GM18861 (cell line): ENCODE results near the gene FXYD7.
"Not testable (repeated sequence)": the region's sequence is repeated elsewhere in the genome, so short reads cannot be mapped to it uniquely, and the experiment has no call there.

Experiments used
- ATAC-seq: cut with Tn5 transposase; IDR thresholded peaks from one replicate; pipeline ENCODE4 v1.9.1; 2021; ENCODE audit not compliant: unreplicated experiment

Gene FXYD7

DNA sequence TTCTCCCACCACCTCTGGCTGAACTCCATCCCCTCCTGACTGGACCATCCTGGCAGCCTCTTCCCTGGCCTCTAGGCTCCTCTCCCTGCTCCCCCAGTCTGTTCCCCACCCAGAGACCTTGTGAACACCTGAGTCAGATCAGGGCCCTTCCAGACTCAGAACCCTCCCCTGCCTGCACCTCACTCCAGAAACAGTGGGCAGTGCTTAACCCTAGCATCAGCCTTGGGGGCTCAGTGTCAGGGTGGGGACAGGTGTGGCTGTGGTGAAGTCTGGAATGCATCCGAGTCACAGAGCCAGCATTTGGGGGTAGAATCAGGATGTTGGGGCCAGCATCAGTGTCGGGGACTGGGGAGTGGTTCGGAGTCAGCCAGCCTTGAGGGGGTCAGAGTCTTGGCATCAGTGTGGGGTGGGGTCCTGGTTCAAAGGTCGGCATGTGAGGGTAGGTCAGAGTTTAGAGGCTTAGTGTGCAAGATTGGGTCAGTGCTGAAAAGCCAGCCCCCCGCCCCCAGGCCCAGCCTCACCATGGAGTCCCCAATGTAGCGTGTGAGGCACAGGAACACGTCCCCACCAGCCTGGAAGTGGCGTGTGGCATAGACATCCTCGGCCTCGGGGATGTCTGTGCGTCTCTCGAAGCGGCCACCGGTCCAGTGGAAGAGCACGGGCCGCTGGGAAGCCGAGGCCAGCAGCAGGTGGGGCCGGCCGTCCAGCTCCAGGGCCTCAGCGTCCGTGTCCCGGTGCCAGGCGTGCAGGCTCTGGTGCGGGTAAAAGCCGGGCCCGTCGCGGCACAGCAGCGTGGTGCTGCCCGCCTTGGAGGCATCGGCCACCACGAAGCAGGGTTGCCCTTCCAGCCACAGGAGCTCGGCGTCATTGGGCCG, 17.1 kb upstream of the FXYD7 start:
- ATAC-seq, result no peak

GRCh38 chr19:35126624-35126959, 16.5 kb upstream of the FXYD7 start:
- no peak for ATAC-seq

DNA sequence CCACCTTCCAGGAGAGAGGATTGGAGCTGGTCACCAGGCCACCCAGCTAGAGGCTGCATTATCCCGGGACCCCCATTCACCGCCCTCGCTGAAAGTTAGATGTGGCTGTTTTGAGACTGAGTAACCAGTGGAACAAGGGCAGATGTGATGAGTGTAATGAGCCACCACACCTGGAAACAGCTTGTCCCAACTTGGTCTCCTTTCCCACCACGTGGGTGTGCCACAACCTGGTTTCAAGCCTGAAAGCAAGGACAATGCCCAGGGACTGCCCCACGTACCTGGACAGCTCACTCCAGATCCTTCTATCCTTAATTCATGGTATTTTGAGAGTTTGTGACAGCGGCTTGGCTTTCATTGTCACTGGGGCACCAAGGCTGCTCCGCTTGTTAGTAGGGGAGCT, 15.2 kb upstream of the FXYD7 start:
- no peak for ATAC-seq

DNA sequence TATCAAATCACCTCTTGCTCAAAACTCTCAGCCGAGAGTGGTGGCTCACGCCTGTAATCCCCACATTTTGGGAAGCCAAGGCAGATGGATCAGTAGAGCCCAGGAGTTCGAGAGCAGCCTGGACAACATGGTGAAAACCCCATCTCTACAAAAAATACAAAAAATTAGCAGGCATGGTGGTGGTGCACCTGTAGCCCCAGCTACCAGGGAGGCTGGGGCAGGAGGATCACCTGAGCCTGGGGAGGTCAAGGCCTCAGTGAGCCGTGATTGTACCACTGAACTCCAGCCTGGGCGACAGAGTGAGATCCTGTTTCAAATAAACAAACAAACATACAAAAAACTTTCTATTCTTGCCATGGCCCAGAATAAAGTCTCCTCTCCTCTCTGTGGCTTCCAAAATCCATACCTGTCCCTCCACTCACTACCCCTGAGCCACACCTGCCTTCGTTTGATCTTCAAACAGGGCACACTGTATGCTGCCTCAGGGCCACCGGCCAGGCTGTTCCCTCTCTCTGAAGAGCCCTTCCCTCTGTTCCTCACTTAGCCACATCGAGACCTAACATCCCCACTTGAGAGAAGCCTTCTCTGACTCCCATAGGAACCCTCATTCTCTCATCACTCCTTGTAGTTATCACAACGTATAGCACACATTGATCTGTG, 14.5 kb upstream of the FXYD7 start:
- ATAC-seq, result no peak

DNA sequence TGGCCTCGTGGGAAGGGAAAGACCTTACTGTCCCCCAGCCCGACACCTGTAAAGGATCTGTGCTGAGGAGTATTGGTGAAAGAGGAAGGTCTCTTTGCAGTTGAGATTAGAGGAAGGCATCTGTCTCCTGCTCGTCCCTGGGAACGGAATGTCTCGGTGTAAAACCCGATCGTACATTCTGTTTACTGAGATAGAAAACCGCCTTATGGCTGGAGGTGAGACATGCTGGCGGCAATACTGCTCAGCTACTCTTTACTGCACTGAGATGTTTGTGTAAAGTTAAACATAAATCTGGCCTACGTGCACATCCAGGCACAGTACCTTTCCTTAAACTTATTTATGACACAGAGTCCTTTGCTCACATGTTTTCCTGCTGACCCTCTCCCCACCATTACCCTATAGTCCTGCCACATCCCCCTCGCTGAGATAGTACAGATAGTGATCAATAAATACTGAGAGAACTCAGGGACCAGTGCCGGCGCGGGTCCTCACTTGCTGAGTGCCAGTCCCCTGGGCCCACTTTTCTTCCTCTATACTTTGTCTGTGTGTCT, 13.3 kb upstream of the FXYD7 start:
- ATAC-seq, result not testable (repeated sequence)

GRCh38 chr19:35130761-35131720, 12.0 kb upstream of the FXYD7 start:
- no peak for ATAC-seq

GRCh38 chr19:35132254-35132653, 10.8 kb upstream of the FXYD7 start:
- no peak for ATAC-seq

DNA sequence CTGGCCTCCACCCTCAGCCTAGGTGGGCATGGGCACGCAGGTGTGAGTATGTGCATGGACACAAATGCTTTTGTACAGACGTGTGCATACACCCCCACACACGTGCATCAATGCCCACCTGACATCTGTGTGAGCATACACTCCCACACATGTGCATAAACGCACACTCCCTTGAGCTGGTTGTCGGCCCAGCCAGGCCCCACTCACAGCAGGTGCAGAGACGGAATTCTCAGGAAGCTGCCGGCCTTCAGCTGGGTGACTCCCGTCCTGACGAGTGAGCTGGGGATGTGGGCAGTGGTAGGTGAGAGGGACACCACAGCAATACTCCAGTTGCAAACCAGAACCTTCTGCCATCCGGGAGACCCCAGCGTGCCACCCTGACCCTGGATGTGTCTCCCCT, 9.2 kb upstream of the FXYD7 start:
- no peak for ATAC-seq

DNA sequence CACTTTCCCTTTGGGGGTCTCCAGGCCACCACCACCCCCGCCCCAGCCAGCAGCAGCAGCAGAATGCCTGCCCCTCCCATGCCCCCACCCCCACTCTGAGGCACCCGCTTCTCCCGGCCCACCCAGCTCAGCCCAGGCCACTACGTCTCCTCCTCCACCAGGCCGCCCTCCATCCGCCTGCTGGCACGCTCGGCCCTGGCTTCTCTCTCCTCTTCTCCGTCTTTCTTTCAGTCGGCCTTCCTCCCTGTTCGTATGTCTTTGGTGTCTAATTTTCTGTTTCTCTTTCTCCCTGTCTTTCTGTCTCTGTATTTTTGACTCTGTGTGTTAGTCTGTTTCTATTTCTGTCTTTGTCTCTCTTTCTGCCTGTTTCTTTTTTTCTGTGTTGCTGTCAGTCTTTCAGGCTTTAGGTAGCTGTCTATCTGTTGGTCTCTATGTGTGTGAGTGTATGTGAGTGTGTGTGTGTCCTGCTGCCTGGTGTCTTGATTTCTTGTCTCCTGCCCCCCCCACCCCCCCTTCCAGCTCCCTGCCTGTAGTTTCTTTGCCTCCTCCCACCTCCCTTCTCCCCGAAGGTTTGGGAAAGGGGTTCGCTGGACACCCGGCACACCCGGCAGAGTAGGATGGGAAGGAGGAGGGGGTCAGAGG, 8.3 kb upstream of the FXYD7 start, which contains the start of gene LGI4:
TSS of gene LGI4 (minus strand) at position 459 of the 642 bp plus-strand sequence. CDS start at position 80, 379 bp downstream.
- ATAC-seq, result no peak

DNA sequence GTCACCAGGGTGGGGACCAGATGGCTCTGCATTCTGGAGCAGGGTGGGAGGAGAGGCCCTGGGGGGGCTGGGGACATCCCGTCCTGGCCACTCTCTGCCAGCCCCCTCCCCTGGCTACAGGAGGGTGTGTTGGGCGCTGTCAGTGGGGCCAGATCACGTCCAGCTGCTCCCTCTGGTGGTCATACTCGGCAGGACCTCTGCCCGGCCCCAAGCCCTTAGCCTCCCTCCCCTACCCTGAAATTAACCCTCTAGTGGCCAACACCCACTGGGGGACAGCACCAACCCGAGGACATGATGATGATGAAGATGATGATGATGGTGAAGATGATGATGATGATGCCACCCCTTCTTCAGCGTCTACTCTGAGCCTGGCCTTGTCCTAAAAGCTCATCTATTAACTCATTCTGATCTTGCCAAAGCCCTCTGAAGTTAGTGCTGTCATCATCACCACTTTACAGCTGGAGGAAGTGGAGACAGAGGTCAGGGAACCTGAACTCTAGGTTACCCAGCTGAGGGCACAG, 7.6 kb upstream of the FXYD7 start:
- ATAC-seq, result no peak

GRCh38 chr19:35136231-35136630, 6.8 kb upstream of the FXYD7 start:
- ATAC-seq, result no peak

DNA sequence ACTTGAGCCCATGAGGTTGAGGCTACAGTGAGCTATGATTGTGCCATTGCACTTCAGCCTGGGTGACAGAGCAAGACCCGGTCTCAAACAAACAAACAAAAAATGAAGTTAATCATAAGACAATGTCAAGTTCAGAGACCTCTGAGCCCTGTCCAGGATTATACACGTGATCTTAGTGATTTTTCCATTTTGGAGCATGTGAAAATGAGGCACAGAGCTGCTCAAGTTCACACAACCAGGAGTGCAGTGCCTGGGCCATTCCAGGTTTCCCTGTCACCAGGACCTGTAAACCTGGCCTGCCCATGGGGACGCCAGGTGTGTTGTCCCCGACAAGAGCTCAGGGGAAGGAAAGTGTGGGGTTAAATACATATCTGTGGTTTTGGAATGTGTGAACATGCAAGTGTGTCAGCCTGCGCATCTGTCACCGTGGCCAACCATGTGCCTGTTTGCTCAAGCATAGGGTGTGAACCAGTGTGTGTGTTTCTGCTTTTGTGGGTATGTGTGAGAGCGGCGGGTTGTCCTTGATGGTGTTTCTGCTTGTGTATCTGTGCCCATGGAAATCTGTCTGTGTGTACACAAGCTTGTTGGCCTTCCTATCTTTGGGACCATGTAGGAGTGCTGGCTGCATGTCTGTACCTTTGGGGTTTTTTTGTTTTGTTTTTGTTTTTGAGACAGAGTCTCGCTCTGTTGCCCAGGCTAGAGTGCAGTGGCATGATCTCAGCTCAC, 5.9 kb upstream of the FXYD7 start:
- no peak for ATAC-seq

GRCh38 chr19:35138305-35138892, 4.7 kb upstream of the FXYD7 start, which contains the start of gene FXYD1:
Gene FXYD1, plus strand, starts transcription at chr19:35138824. Its CDS starts 1,256 bp downstream, at chr19:35140080.
- no peak for ATAC-seq

DNA sequence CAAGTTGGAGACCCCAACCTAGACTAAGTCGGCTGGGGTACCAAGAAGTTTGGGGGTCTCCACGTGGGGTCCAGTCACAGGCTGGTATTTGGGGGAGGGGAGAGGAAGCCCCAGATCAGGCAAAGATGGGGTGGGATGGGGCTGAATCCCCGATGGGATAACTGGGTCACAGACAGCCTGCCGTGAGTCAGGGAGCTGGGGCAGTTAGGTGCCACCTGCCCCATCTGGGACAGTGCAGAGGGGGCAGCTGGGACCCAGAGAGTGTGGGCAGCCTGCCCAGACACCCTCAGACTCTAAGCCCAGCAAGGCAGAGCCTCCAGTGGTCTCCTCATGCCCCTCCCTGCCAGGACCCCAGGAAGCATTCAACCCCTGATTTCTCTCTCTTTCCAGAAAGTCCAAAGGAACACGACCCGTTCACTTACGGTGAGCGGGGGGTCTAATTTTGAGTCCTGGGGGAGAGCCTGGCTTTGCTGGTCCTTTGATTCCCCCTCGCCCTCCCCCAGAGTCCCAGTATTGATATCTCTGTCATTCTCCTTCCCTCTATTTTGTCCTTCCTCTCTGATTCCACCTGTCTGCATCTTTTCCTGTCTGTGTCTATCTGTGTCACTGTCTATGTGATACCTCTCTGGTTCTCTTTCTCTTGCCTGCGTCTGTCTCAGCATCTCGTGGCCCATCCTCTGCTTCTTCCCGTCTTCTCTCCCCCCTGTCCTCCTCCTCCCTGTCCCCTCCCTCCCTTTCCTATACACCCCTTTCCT, 2.7 kb upstream of the FXYD7 start:
- ATAC-seq, result no peak

GRCh38 chr19:35140962-35141836, 1.9 kb upstream of the FXYD7 start:
- ATAC-seq, result peak; percentile 53

DNA sequence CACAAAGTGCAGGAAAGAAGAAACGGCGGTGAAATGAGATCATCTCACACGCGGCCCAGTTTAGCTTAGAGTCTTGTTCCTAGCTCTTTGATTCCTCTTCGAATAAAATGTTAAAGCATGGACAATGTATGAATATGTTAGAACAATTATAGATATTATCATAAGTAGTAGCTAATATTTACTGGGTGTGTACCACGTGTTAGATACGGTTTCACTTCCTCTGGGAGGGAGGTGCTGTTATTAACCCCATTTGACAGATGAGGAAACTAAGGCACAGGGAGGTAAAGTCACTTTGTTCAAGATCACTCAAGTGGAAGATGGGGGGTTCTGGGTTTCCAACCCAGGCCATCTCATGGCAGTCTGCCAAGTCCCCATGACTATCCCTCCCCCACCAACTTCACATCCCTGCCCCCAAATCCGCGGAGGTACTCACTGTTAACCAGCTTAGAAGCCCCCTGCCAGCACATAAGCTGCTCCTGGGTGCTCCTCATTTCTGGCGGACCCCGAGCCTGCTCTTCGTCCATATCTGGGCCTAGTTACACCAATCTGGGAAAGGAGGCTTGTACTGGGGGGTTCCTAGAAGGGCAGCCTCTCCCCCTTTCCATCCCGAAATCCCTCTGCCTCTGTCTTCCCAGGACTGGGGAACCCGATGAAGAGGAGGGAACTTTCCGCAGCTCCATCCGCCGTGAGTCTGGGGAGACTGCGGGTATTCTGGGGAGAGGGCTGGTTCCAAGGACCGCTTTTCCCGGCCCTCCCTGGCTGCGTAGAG, 1.0 kb upstream of the FXYD7 start:
- ATAC-seq, result no peak
